Measurements from ENCODE around the gene CALR3.
"Not testable (repeated sequence)": the region's sequence is repeated elsewhere in the genome, so short reads cannot be mapped to it uniquely, and the experiment has no call there.

The CALR3 gene

DNA sequence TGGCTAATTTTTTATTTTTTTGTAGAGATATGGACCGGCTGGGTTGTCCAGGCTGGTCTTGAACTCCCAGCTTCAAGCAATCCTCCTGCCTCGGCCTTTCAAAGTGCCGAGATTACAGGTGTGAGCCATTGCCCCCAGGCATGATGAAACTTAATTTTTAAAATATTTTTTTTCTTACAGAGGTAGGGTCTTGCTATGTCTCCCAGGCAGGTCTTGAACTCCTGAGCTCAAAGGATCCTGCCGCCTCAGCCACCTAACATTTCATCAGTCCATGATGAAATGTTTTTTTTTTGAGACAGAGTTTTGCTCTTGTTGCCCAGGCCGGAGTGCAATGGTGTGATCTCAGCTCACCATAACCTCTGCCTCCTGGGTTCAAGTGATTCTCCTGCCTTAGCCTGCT lies 12.6 kb upstream of the CALR3 start:
- Histone ChIP-seq H3K4me2 (ENCODE audit: low read depth, low read length, poor library complexity, severe bottlenecking) (no peak overlapping the region), H4K20me1 (ENCODE audit: insufficient read depth, low read length, poor library complexity, severe bottlenecking) (no peaks in the 10 kb centered on the region), H3K27me3 (ENCODE audit: insufficient read depth, low read length, poor library complexity, severe bottlenecking) (no peaks in the 10 kb centered on the region), H3K79me2 (ENCODE audit: insufficient read depth, low read length) (no peaks in the 10 kb centered on the region), H3K9ac (ENCODE audit: low read depth, low read length, poor library complexity, severe bottlenecking) (no peak overlapping the region), H3K9me3 (ENCODE audit: insufficient read depth, low read depth, low read length) (no peaks in the 10 kb centered on the region), H3K4me3 (ENCODE audit: low read length, poor library complexity, severe bottlenecking) (no peak overlapping the region), H2AFZ (ENCODE audit: low read length) (no peak overlapping the region), H3K36me3 (ENCODE audit: insufficient read depth, low read length) (no peaks in the 10 kb centered on the region), H3K4me1 (ENCODE audit: insufficient read depth, low read length, poor library complexity, severe bottlenecking) (no peaks in the 10 kb centered on the region), H3F3A (ENCODE audit: low read depth) (no peaks in the 10 kb centered on the region), H3K9me2 (replicated peaks; ENCODE audit: low read depth, low read length) (no peaks in the 10 kb centered on the region)
- TF ChIP-seq, protein P1, sequence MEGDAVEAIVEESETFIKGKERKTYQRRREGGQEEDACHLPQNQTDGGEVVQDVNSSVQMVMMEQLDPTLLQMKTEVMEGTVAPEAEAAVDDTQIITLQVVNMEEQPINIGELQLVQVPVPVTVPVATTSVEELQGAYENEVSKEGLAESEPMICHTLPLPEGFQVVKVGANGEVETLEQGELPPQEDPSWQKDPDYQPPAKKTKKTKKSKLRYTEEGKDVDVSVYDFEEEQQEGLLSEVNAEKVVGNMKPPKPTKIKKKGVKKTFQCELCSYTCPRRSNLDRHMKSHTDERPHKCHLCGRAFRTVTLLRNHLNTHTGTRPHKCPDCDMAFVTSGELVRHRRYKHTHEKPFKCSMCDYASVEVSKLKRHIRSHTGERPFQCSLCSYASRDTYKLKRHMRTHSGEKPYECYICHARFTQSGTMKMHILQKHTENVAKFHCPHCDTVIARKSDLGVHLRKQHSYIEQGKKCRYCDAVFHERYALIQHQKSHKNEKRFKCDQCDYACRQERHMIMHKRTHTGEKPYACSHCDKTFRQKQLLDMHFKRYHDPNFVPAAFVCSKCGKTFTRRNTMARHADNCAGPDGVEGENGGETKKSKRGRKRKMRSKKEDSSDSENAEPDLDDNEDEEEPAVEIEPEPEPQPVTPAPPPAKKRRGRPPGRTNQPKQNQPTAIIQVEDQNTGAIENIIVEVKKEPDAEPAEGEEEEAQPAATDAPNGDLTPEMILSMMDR (conservative IDR thresholded peaks at IDR 0.05; ENCODE audit: low read length) = no peak
- no peak for TF ChIP-seq EZH2phosphoT487 (IDR thresholded peaks at IDR 0.05; ENCODE audit: borderline replicate concordance)

GRCh38 chr19:16506961-16507360 lies 11.0 kb upstream of the CALR3 start:
- no peaks in the 10 kb centered on the region for H3K4me1 ChIP-seq (ENCODE audit: insufficient read depth, low read length, poor library complexity, severe bottlenecking)
- H3K36me3 ChIP-seq (ENCODE audit: insufficient read depth, low read length) = no peaks in the 10 kb centered on the region
- H3K79me2 ChIP-seq (ENCODE audit: insufficient read depth, low read length) = no peaks in the 10 kb centered on the region
- no peaks in the 10 kb centered on the region for H3K9me3 ChIP-seq (ENCODE audit: insufficient read depth, low read depth, low read length)
- H3K9me2 ChIP-seq (replicated peaks; ENCODE audit: low read depth, low read length) = no peaks in the 10 kb centered on the region
- no peak overlapping the region for H3K4me3 ChIP-seq (ENCODE audit: low read length, poor library complexity, severe bottlenecking)
- H2AFZ ChIP-seq (ENCODE audit: low read length) = no peak overlapping the region
- no peaks in the 10 kb centered on the region for H3F3A ChIP-seq (ENCODE audit: low read depth)
- H3K27me3 ChIP-seq (ENCODE audit: insufficient read depth, low read length, poor library complexity, severe bottlenecking) = no peaks in the 10 kb centered on the region
- H4K20me1 ChIP-seq (ENCODE audit: insufficient read depth, low read length, poor library complexity, severe bottlenecking) = no peaks in the 10 kb centered on the region
- no peak overlapping the region for H3K4me2 ChIP-seq (ENCODE audit: low read depth, low read length, poor library complexity, severe bottlenecking)
- H3K9ac ChIP-seq (ENCODE audit: low read depth, low read length, poor library complexity, severe bottlenecking) = no peak overlapping the region
- no peak for TF ChIP-seq EZH2phosphoT487 (IDR thresholded peaks at IDR 0.05; ENCODE audit: borderline replicate concordance)
- TF ChIP-seq, protein P1 (conservative IDR thresholded peaks at IDR 0.05; ENCODE audit: low read length) = no peak

GRCh38 chr19:16506161-16506560 lies 10.2 kb upstream of the CALR3 start:
- H3K4me2 ChIP-seq (ENCODE audit: low read depth, low read length, poor library complexity, severe bottlenecking); H3K36me3 ChIP-seq (ENCODE audit: insufficient read depth, low read length); H3K9me2 ChIP-seq (replicated peaks; ENCODE audit: low read depth, low read length); H2AFZ ChIP-seq (ENCODE audit: low read length); H3K4me3 ChIP-seq (ENCODE audit: low read length, poor library complexity, severe bottlenecking); H3K4me1 ChIP-seq (ENCODE audit: insufficient read depth, low read length, poor library complexity, severe bottlenecking); H3K79me2 ChIP-seq (ENCODE audit: insufficient read depth, low read length); H3K27me3 ChIP-seq (ENCODE audit: insufficient read depth, low read length, poor library complexity, severe bottlenecking); H3K9ac ChIP-seq (ENCODE audit: low read depth, low read length, poor library complexity, severe bottlenecking); H4K20me1 ChIP-seq (ENCODE audit: insufficient read depth, low read length, poor library complexity, severe bottlenecking); H3K9me3 ChIP-seq (ENCODE audit: insufficient read depth, low read depth, low read length); H3F3A ChIP-seq (ENCODE audit: low read depth): not testable (repeated sequence)

DNA sequence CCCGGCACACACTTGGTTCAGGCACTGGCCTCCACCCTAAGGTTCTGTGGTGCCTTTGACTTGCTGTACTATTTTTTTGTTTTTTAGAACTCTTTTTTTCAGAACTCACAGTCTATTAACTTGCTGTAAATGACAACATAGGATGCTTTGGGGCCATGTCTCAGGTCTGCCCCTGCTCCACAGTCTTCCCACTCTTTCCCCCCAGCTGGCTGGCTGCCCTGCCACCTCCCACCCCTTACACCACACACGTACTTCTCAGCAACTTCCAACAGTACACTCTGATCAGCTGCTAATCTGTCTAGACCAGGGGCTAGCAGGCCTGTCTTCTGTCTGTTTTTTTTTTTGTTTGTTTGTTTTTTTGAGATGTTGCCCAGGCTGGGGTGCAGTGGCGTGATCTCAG lies 8.3 kb upstream of the CALR3 start:
- Histone ChIP-seq H3K4me3 (ENCODE audit: low read length, poor library complexity, severe bottlenecking) (no peak overlapping the region), H3K36me3 (ENCODE audit: insufficient read depth, low read length) (no peaks in the 10 kb centered on the region), H4K20me1 (ENCODE audit: insufficient read depth, low read length, poor library complexity, severe bottlenecking) (no peaks in the 10 kb centered on the region), H3K9me2 (replicated peaks; ENCODE audit: low read depth, low read length) (no peaks in the 10 kb centered on the region), H3K4me2 (ENCODE audit: low read depth, low read length, poor library complexity, severe bottlenecking) (no peak overlapping the region), H3K4me1 (ENCODE audit: insufficient read depth, low read length, poor library complexity, severe bottlenecking) (no peaks in the 10 kb centered on the region), H2AFZ (ENCODE audit: low read length) (no peak overlapping the region), H3K9ac (ENCODE audit: low read depth, low read length, poor library complexity, severe bottlenecking) (no peak overlapping the region), H3K27me3 (ENCODE audit: insufficient read depth, low read length, poor library complexity, severe bottlenecking) (no peaks in the 10 kb centered on the region), H3K79me2 (ENCODE audit: insufficient read depth, low read length) (no peaks in the 10 kb centered on the region), H3F3A (ENCODE audit: low read depth) (no peaks in the 10 kb centered on the region), H3K9me3 (ENCODE audit: insufficient read depth, low read depth, low read length) (no peaks in the 10 kb centered on the region)
- TF ChIP-seq EZH2phosphoT487 (IDR thresholded peaks at IDR 0.05; ENCODE audit: borderline replicate concordance) = no peak
- TF ChIP-seq, protein P1 (conservative IDR thresholded peaks at IDR 0.05; ENCODE audit: low read length) = no peak
